Endothelial cell (in vitro differentiated cells): Measurements from ENCODE around the gene COL5A1. TPM values are rescaled to one million over a fixed set of nuclear protein-coding genes. Genes with fewer than 3 reads are reported as not detected.

Source experiments
- DNase-seq: peaks from one replicate; pipeline ENCODE4 v3.0.0; 2021; ENCODE audit warnings: low spot score
- H3K27ac Mint-ChIP-seq: one replicate; pipeline ENCODE4 v1.8.0; 2021; ENCODE audit warnings: mixed read lengths, inconsistent platforms; ENCODE audit not compliant: unreplicated experiment
- H3K27me3 Mint-ChIP-seq: one replicate; pipeline ENCODE4 v1.8.0; 2021; ENCODE audit warnings: mild to moderate bottlenecking, moderate library complexity, mixed read lengths, inconsistent platforms; ENCODE audit not compliant: unreplicated experiment
- H3K36me3 Mint-ChIP-seq: one replicate; pipeline ENCODE4 v1.8.0; 2021; ENCODE audit warnings: mild to moderate bottlenecking, low read depth, mixed read lengths, inconsistent platforms; ENCODE audit not compliant: unreplicated experiment
- H3K4me1 Mint-ChIP-seq: one replicate; pipeline ENCODE4 v1.8.0; 2021; ENCODE audit warnings: mild to moderate bottlenecking, mixed read lengths, inconsistent platforms; ENCODE audit not compliant: unreplicated experiment
- H3K4me3 Mint-ChIP-seq: one replicate; pipeline ENCODE4 v1.8.0; 2021; ENCODE audit warnings: mild to moderate bottlenecking, mixed read lengths, inconsistent platforms; ENCODE audit not compliant: unreplicated experiment
- H3K9me3 Mint-ChIP-seq: one replicate; pipeline ENCODE4 v1.8.0; 2021; ENCODE audit warnings: mixed read lengths, inconsistent platforms; ENCODE audit not compliant: unreplicated experiment
- total RNA-seq: library from RNA; stranded (reverse); fragmentation: NEBNext Ultra II Directional; extraction: Animal tissue kit (Norgen Biotek cat#: 25700); gene quantifications from one replicate; pipeline ENCODE4 v1.2.1, GENCODE V29; 2021; ENCODE audit not compliant: unreplicated experiment
- TF ChIP-seq, protein P1 (sequence below): fragments of 200-600 bp; sonication (generic); IDR thresholded peaks from one replicate; pipeline ENCODE4 v1.5.0; 2021; ENCODE audit warnings: antibody characterized with exemption; ENCODE audit not compliant: unreplicated experiment

COL5A1 gene
- total RNA-seq, 1 donor from 2014 or later, result 24.3 TPM

DNA sequence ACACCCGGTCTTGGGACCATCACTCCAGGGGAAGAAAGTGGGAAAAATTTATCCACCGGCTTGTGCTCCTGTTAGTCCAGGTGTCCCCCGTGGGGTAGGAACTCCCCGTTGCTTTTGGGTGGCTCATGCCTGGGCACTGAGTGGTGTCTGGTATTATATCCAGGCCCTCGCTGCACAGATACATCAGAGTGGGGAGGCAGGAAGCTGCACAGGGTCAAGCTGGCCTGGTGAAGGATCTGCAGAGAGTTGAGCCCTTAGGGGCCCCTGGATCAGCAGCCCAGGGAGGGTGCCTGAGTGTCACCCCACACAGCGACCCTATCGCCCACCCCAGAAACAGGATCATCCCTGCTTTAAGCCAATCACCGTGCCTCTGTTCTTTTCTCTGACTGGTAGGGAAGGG, 24.4 kb upstream of the COL5A1 start:
- Mint-ChIP-seq H3K9me3 (peaks cover 5% of the 10 kb centered on the region), H3K36me3 (no peaks in the 10 kb centered on the region), H3K4me1 (peaks cover 7% of the 10 kb centered on the region), H3K4me3 (no peak overlapping the region), H3K27ac (no peak overlapping the region), H3K27me3 (peaks cover 9% of the 10 kb centered on the region)
- TF ChIP-seq, protein P1, sequence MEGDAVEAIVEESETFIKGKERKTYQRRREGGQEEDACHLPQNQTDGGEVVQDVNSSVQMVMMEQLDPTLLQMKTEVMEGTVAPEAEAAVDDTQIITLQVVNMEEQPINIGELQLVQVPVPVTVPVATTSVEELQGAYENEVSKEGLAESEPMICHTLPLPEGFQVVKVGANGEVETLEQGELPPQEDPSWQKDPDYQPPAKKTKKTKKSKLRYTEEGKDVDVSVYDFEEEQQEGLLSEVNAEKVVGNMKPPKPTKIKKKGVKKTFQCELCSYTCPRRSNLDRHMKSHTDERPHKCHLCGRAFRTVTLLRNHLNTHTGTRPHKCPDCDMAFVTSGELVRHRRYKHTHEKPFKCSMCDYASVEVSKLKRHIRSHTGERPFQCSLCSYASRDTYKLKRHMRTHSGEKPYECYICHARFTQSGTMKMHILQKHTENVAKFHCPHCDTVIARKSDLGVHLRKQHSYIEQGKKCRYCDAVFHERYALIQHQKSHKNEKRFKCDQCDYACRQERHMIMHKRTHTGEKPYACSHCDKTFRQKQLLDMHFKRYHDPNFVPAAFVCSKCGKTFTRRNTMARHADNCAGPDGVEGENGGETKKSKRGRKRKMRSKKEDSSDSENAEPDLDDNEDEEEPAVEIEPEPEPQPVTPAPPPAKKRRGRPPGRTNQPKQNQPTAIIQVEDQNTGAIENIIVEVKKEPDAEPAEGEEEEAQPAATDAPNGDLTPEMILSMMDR, result no peak
- DNase-seq, result no peak

DNA sequence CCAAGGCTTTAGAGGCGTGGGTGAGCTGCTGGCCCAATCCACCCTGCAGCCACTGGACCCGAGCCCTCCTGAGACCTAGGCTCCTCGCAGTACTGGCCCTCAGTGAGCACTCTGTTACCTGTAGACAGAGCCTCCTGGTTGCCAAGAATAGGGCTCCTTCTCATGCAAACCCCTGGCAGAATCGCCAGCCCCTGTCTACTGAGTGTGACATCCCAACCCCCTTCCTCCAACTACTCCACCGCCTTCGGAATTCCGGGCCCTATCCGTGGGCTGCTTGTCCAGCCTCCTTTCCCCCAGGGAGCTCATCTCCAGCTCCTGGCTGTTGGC, 23.8 kb upstream of the COL5A1 start:
- Mint-ChIP-seq H3K36me3 (no peaks in the 10 kb centered on the region), H3K4me3 (no peak overlapping the region), H3K27ac (no peak overlapping the region), H3K9me3 (peaks cover 1% of the 10 kb centered on the region), H3K4me1 (peaks cover 7% of the 10 kb centered on the region), H3K27me3 (peaks cover 12% of the 10 kb centered on the region)
- TF ChIP-seq, protein P1, result no peak
- DNase-seq, result no peak

DNA sequence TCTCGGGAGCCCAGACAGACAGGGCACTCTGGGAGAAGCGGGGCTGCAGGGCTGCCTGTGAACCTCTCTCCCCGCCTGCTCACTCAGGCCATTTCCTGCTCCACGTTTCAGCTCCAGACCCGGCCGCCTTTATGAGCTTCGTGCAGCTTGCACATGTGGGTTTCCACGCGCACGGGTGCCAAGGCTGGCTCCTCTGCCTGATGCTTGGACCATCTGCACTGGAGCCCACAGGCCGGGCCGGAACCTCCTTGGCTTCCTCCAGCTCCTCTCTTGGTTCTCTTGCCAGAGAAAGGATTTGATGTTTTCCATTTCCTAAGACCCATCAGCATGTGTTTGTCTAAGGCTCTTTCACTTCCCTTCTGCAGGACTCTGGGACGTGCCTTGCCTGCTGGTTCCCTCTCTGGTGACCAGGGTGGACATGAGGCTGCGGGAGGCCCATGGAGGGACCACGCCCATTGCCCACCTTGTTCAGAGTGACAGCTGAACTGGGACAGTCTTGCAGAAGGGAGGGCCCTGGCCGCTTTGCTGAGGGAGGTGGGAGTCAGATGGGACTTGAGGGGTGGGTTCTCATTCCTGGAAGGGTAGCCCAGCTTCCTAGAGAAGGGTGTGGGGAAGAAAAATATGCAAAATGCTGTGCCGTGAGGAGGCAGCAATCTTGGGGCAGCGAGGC, 23.3 kb upstream of the COL5A1 start:
- Mint-ChIP-seq H3K4me1 (peaks cover 7% of the 10 kb centered on the region), H3K27ac (no peak overlapping the region), H3K27me3 (peaks cover 12% of the 10 kb centered on the region), H3K9me3 (no peaks in the 10 kb centered on the region), H3K36me3 (no peaks in the 10 kb centered on the region), H3K4me3 (no peak overlapping the region)
- TF ChIP-seq, protein P1, result no peak
- DNase-seq, result no peak

DNA sequence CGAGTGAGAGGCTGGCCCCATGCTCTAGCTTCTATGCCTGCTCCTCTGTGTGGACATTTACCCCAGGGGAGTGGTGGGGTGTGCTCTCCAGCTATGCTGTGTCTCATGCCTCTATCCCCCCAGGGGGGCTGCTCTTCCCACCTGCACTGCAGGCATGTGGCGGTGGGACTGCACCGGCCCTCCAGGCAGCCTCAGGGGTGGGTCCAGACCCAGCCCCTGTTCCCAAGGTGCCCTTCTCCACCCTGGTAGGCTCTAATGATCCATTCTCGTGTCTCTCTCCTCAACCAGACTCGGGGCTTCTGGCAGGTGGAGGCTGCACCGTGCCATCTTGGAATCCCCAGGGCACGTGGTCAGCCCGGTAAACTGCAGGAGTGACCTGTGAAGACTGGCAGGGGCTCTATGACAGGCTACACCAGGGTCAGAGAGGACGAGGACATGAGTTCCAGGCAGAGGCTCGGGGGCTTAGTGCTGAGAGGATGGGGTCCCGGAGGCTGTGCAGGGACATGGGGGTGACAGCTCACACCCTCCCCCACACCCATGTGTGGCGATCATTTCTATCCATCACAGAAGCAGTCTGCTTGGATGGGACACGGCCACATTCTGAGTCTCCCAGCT, 22.7 kb upstream of the COL5A1 start:
- Mint-ChIP-seq H3K27ac (no peak overlapping the region), H3K36me3 (no peaks in the 10 kb centered on the region), H3K4me1 (peaks cover 7% of the 10 kb centered on the region), H3K4me3 (no peak overlapping the region), H3K9me3 (no peaks in the 10 kb centered on the region), H3K27me3 (peaks cover 12% of the 10 kb centered on the region)
- DNase-seq, result no peak
- TF ChIP-seq, protein P1, result no peak

DNA sequence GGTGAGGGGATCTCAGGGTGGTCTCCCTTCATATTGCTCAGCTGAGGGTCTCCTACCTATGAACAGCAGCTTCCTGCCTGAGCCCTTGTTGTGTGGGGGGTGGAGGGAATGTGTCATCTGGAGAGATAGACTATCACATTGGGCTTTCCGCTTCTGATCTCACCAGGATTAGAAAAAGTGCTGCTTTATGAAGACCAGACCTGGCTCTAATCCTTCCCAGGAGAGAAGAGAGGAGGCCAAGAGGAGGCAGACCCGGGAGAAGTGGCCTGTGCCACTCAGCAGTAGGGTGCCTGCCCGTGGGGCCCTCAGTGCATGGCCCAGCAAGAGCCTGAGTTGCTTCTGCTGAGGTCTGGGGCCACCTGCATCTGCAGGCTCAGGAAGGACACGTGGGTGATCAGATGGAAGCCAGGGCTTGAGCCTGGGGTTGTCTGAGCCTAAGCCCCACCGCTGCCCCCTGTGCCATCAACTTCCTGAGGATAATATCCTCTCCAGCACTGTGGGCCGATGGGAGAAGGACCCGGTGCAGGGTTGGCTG, 22.1 kb upstream of the COL5A1 start:
- peaks cover 12% of the 10 kb centered on the region for H3K27me3 Mint-ChIP-seq
- H3K27ac Mint-ChIP-seq, result no peak overlapping the region
- no peak for DNase-seq
- no peak overlapping the region for H3K4me3 Mint-ChIP-seq
- H3K36me3 Mint-ChIP-seq, result no peaks in the 10 kb centered on the region
- no peaks in the 10 kb centered on the region for H3K9me3 Mint-ChIP-seq
- TF ChIP-seq, protein P1, result no peak
- peaks cover 7% of the 10 kb centered on the region for H3K4me1 Mint-ChIP-seq
